GM10266 (cell line): Measurements from ENCODE around the gene CDADC1.

Experiments used
- DNase-seq: peaks from one replicate; pipeline ENCODE4 v3.0.0; 2012; ENCODE audit errors: extremely low spot score
- TF ChIP-seq, protein P1 (sequence below): IDR thresholded peaks from 2 replicates; pipeline ENCODE4 v1.5.1; 2012; ENCODE audit warnings: mild to moderate bottlenecking, low read depth; ENCODE audit not compliant: control insufficient read depth, insufficient read depth; ENCODE audit errors: missing control alignments

CDADC1 gene

DNA sequence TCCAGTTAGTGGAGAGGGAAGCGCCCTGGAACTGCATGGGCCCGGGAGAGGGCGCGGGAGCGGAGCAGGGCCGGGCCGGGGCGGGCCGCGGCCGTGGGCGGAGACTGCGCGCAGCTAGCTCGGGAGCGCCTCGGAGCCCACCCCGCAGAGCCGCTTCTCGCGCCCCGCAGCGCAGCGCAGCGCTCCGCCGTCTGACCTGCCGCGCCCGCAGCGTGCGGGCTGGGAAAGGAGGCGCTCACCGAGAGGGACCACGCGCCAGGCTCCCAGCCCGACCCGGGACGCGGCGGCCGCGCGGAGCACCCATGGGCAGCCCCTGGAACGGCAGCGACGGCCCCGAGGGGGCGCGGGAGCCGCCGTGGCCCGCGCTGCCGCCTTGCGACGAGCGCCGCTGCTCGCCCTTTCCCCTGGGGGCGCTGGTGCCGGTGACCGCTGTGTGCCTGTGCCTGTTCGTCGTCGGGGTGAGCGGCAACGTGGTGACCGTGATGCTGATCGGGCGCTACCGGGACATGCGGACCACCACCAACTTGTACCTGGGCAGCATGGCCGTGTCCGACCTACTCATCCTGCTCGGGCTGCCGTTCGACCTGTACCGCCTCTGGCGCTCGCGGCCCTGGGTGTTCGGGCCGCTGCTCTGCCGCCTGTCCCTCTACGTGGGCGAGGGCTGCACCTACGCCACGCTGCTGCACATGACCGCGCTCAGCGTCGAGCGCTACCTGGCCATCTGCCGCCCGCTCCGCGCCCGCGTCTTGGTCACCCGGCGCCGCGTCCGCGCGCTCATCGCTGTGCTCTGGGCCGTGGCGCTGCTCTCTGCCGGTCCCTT is 27.5 kb upstream of the CDADC1 start, which contains the start of gene MLNR:
MLNR (plus strand) TSS at position 303 of the 820 bp plus-strand sequence; CDS start at position 303, 0 bp downstream.
- TF ChIP-seq, protein P1, sequence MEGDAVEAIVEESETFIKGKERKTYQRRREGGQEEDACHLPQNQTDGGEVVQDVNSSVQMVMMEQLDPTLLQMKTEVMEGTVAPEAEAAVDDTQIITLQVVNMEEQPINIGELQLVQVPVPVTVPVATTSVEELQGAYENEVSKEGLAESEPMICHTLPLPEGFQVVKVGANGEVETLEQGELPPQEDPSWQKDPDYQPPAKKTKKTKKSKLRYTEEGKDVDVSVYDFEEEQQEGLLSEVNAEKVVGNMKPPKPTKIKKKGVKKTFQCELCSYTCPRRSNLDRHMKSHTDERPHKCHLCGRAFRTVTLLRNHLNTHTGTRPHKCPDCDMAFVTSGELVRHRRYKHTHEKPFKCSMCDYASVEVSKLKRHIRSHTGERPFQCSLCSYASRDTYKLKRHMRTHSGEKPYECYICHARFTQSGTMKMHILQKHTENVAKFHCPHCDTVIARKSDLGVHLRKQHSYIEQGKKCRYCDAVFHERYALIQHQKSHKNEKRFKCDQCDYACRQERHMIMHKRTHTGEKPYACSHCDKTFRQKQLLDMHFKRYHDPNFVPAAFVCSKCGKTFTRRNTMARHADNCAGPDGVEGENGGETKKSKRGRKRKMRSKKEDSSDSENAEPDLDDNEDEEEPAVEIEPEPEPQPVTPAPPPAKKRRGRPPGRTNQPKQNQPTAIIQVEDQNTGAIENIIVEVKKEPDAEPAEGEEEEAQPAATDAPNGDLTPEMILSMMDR = peak; percentile 39
- peak; percentile 67 for DNase-seq

DNA sequence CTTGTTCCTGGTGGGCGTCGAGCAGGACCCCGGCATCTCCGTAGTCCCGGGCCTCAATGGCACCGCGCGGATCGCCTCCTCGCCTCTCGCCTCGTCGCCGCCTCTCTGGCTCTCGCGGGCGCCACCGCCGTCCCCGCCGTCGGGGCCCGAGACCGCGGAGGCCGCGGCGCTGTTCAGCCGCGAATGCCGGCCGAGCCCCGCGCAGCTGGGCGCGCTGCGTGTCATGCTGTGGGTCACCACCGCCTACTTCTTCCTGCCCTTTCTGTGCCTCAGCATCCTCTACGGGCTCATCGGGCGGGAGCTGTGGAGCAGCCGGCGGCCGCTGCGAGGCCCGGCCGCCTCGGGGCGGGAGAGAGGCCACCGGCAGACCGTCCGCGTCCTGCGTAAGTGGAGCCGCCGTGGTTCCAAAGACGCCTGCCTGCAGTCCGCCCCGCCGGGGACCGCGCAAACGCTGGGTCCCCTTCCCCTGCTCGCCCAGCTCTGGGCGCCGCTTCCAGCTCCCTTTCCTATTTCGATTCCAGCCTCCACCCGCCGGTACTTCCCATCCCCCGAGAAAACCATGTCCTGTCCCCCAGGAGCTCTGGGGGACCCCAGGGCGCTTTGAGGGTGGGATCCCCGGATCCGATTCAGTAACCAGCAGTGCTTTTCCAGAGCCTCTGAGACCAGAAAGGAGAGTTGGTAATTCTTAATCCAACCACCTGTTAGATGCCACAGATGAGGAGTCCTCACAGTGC is 26.7 kb upstream of the CDADC1 start:
- TF ChIP-seq, protein P1 = peak; percentile 5
- peak; percentile 33 for DNase-seq

DNA sequence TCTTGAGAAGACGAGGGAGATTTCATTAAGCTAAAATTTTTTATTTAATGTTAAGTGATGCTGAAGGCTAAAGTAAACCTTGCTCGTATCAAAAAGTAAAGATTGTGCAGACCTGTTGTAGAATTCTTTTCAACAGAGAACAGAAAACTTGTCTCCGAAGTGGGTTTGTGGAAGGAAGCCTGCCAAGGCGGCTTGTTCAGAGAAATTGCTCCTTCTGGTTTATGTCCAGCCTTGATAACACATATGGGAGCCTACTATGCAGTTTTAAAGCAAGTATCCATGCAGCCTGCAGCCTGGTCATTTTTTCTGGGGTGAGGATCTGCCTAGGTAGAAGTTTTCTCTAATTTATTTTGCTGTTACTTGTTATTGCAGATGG is 26.1 kb upstream of the CDADC1 start:
- no peak for DNase-seq
- TF ChIP-seq, protein P1 = no peak

DNA sequence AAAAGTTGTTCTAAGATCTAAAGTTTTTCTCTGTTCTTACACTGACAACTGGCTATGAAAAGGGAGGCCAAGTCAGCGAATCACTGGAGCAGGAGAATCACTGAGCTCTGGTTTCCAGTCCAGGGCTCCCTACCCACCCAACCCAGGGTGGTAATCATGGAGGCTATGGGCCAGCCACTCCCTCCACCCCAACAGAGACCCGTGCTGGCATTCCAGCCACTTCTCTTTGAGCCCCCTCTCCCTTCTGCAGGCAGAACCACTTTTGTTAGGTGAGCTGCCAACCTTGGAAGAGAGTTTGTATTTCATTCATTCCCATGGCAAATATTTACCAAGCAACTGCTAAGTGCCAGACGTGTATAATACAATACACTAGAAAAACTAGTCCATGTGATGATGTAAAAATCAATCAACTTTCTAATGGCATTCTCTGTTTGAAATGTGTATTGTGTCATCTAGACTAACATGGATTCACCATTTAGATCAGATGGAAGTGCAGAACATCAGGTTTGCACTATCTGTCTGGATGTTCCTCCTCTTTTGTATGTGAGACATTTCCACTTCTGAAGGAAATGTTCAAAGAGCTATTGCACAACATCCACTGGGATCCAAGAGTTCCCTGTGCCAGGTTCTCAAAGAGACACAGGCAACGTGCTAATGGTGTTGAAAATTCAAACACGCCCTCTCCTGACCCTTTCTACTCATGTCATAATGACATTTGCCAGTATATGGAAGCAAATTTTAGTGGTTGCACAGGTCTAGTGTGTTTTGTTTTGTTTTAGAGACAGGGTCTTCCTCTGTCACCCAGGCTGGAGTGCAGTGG is 22.3 kb upstream of the CDADC1 start:
- TF ChIP-seq, protein P1 = no peak
- DNase-seq = no peak

DNA sequence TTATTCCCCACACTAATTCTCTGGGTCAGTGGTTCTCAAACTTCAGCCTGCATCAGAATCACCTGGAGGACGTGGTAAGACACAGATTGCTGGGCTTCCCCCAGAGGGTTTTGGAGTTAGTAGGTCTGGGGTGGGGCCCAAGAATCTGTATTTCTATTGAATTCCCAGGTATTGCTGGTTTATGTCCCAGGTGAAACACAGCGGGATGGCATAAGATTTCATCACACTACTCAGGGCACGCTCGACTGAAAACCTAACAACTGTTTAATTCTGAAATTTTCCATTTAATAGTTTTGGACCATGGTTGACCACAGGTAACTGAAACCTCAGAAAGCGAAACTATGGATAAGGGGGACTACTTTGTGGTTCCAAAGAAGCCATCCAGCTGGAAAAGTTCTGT is 21.1 kb upstream of the CDADC1 start:
- no peak for DNase-seq
- TF ChIP-seq, protein P1 = no peak

DNA sequence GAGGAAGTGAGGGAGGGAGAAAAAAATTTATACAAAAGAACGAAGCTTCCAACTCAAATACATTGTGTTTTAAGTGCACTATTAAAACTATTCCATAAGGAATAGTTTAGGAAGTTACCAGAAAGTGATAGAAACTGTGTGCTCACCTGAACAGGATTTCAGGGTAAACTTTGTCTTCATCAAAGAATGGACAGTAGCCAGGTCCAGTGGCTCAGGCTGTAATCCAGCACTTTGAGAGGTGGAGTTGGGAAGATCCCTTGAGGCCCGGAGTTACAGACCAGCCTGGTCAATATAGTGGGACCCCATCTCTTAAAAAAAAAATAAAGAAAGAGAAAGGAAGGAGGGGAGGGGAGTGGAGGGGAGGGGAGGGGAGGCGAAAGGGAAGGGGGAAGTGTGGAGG is 13.0 kb upstream of the CDADC1 start:
- TF ChIP-seq, protein P1 = no peak
- DNase-seq = no peak
